H1 (cell line): ENCODE data around the gene NUAK1. TPM values are rescaled to one million over a fixed set of nuclear protein-coding genes. Genes with fewer than 3 reads are reported as not detected.

ENCODE experiments used
- EZH2 ChIP-seq: fragments of 200-600 bp; sonication (generic); IDR thresholded peaks from 2 replicates; pipeline ENCODE4 v1.7.1; 2012; ENCODE audit warnings: low read depth, mild to moderate bottlenecking, moderate library complexity, low read length, inconsistent platforms; ENCODE audit not compliant: severe bottlenecking
- JUND ChIP-seq: IDR thresholded peaks from 2 replicates; pipeline ENCODE4 v1.6.1; 2011; ENCODE audit warnings: mild to moderate bottlenecking, improper control_type of control experiment, low read length
- POU5F1 ChIP-seq: IDR thresholded peaks from 2 replicates; pipeline ENCODE4 v1.6.1; 2011; ENCODE audit warnings: low read depth, mild to moderate bottlenecking, low read length, moderate library complexity
- polyA plus RNA-seq, 7 experiments: library from polyadenylated mRNA; depleted of rRNA in 3 of 7; stranded (reverse) in 5 of 7; unstranded in 2 of 7; fragments of >200 nt in 5 of 7; fragments of 200-250 nt in 2 of 7; gene quantifications; 1 replicate in 5 of 7; 2 replicates in 1 of 7; 4 replicates in 1 of 7; pipeline versions ENCODE4 v1.2.1 to v1.2.3, GENCODE V29; 2011 to 2013; ENCODE audit warnings: missing spikeins in 2 of 7, mixed read lengths in 2 of 7
- total RNA-seq: library from RNA; stranded (reverse); fragmentation: NEBNext Ultra II Directional; extraction: Animal tissue kit (Norgen Biotek cat#: 25700); gene quantifications from 2 replicates; pipeline ENCODE4 v1.2.1, GENCODE V29; 2021
- TF ChIP-seq, protein P1 (sequence below): IDR thresholded peaks from 2 replicates; pipeline ENCODE4 v1.6.1; 2012; ENCODE audit warnings: inconsistent platforms

The NUAK1 gene
- total and polyA plus RNA-seq, 2 of the 8 experiments (the other 6 are each of a cell fraction or from before 2014, with no cell fraction given), result 6.7 to 18.2 TPM

DNA sequence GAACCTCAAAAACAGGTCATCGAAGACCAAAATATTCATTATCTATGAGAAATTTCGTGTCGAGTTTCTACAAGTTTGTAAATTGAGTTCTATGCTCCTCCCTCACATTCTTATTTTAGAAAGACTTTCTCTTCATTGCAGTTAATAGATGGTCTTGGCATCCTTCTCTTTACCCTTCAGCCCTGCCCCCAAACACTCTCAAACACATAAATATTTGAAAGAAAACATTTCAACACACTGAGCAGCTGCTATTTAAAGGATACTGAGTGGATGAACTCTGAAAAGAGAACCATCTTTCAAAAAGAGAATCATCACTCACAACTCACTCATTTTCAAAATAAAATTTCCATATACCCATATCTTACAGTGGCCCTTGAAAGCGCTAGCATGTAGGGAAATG is 67.1 kb downstream of the NUAK1 start (continued):
- TF ChIP-seq JUND (no peak), POU5F1 (no peak), EZH2 (no peak)
- TF ChIP-seq, protein P1, sequence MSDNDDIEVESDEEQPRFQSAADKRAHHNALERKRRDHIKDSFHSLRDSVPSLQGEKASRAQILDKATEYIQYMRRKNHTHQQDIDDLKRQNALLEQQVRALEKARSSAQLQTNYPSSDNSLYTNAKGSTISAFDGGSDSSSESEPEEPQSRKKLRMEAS, result no peak
